HepG2 (cell line): ENCODE data around the gene TCAP. TPM values are rescaled to one million over a fixed set of nuclear protein-coding genes. Genes with fewer than 3 reads are reported as not detected.

Experiments
- BCL6 ChIP-seq: IDR thresholded peaks from 2 replicates; pipeline ENCODE4 v1.6.1; 2016; ENCODE audit warnings: missing genetic modification reagents, missing compliant biosample characterization
- LCORL ChIP-seq, 2 experiments: fragments of 450-650 bp in 1 of 2; sonication (generic) in 1 of 2; formaldehyde crosslinking in 1 of 2; IDR thresholded peaks; 2 replicates each; pipeline versions ENCODE4 v1.5.0 to v1.6.1; 2017 to 2020; ENCODE audit warnings: antibody characterized with exemption in 1 of 2, missing genetic modification reagents in 1 of 2
- RNF219 ChIP-seq: sonication (generic); formaldehyde crosslinking; IDR thresholded peaks from 2 replicates; pipeline ENCODE4 v1.5.0; 2020; ENCODE audit warnings: mild to moderate bottlenecking, missing genetic modification reagents
- STAT5B ChIP-seq: sonication (generic); formaldehyde crosslinking; IDR thresholded peaks from 2 replicates; pipeline ENCODE4 v1.4.0; 2020; ENCODE audit warnings: missing genetic modification reagents
- TARDBP ChIP-seq: sonication (generic); formaldehyde crosslinking; IDR thresholded peaks from 2 replicates; pipeline ENCODE4 v1.8.0; 2022; ENCODE audit warnings: mild to moderate bottlenecking, missing genetic modification reagents
- TERF1 ChIP-seq: sonication (generic); formaldehyde crosslinking; IDR thresholded peaks from 2 replicates; pipeline ENCODE4 v1.8.0; 2022; ENCODE audit warnings: mild to moderate bottlenecking, missing genetic modification reagents, moderate library complexity
- ZBTB7A ChIP-seq: sonication (generic); formaldehyde crosslinking; IDR thresholded peaks from 2 replicates; pipeline ENCODE4 v1.8.0; 2022; ENCODE audit warnings: mild to moderate bottlenecking, missing genetic modification reagents
- ZHX2 ChIP-seq, 2 experiments: sonication (generic) in 1 of 2; formaldehyde crosslinking in 1 of 2; IDR thresholded peaks; 2 replicates each; pipeline versions ENCODE4 v1.6.1 to v1.9.0; 2014 to 2022; ENCODE audit warnings: antibody characterized with exemption in 1 of 2, borderline replicate concordance in 1 of 2, inconsistent platforms in 1 of 2, low read depth in 1 of 2, missing genetic modification reagents in 1 of 2
- ZNF251 ChIP-seq: sonication (generic); formaldehyde crosslinking; IDR thresholded peaks from 2 replicates; pipeline ENCODE4 v1.9.0; 2021; ENCODE audit warnings: mild to moderate bottlenecking, missing genetic modification reagents
- ZNF280B ChIP-seq: sonication (generic); formaldehyde crosslinking; IDR thresholded peaks from 2 replicates; pipeline ENCODE4 v1.5.0; 2020; ENCODE audit warnings: missing genetic modification reagents, mild to moderate bottlenecking, borderline replicate concordance
- polyA plus RNA-seq, 8 experiments: library from polyadenylated mRNA; depleted of rRNA in 3 of 8; stranded (reverse) in 7 of 8; unstranded in 1 of 8; fragments of >200 nt; fragmentation: Illumina TruSeq in 4 of 8; extraction: Trizol in 4 of 8; gene quantifications; 2 replicates each; pipeline versions ENCODE4 v1.2.1 to v1.2.3, GENCODE V29; 2011 to 2016; ENCODE audit warnings: low read depth in 4 of 8, missing spikeins in 1 of 8, mixed read lengths in 1 of 8; ENCODE audit not compliant: insufficient read depth in 1 of 8
- total RNA-seq, 5 experiments: library from RNA; depleted of rRNA; stranded (reverse); fragments of >200 nt; fragmentation: Illumina TruSeq; extraction: Trizol; gene quantifications; 2 replicates each; pipeline ENCODE4 v1.2.3, GENCODE V29; 2016; ENCODE audit warnings: low read depth in 1 of 5
- TF ChIP-seq, protein P1 (sequence below): sonication (generic); formaldehyde crosslinking; IDR thresholded peaks from 2 replicates; pipeline ENCODE4 v1.8.1; 2022; ENCODE audit warnings: mild to moderate bottlenecking, missing genetic modification reagents

Gene TCAP
- total and polyA plus RNA-seq, 2 of the 13 experiments (the other 11 are each of a cell fraction or from before 2014, with no cell fraction given): 0.24 to 0.65 TPM

- TF ChIP-seq ZNF280B (CRISPR knock-in tag): no peak
- TF ChIP-seq LCORL (IDR thresholded peaks at IDR 0.05): no peak
- TF ChIP-seq LCORL (CRISPR knock-in tag; IDR thresholded peaks at IDR 0.05): no peak
- TF ChIP-seq BCL6 (CRISPR knock-in tag): no peak
- no peak for TF ChIP-seq RNF219 (CRISPR knock-in tag)
- no peak for TF ChIP-seq ZHX2 (IDR thresholded peaks at IDR 0.05; ENCODE audit: low read depth)
- no peak for TF ChIP-seq ZHX2 (CRISPR knock-in tag; IDR thresholded peaks at IDR 0.05; ENCODE audit: borderline replicate concordance)
- TF ChIP-seq TARDBP (CRISPR knock-in tag): peak; percentile 48; the same call in 1 of the 2 replicates
- peak; percentile 59; the same call in 1 of the 2 replicates for TF ChIP-seq ZBTB7A (CRISPR knock-in tag)
- TF ChIP-seq TERF1 (CRISPR knock-in tag): no peak
- TF ChIP-seq, protein P1, sequence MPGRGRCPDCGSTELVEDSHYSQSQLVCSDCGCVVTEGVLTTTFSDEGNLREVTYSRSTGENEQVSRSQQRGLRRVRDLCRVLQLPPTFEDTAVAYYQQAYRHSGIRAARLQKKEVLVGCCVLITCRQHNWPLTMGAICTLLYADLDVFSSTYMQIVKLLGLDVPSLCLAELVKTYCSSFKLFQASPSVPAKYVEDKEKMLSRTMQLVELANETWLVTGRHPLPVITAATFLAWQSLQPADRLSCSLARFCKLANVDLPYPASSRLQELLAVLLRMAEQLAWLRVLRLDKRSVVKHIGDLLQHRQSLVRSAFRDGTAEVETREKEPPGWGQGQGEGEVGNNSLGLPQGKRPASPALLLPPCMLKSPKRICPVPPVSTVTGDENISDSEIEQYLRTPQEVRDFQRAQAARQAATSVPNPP: no peak
- no peak for TF ChIP-seq STAT5B (CRISPR knock-in tag)
- TF ChIP-seq ZNF251: no peak
- TF ChIP-seq, all 625 proteins: peak for 25
These were observed 46.0 kb upstream of the TCAP start (continued) for GRCh38 chr17:39618956-39619785.
